Neural cell (in vitro differentiated cells): ENCODE data around the gene PSRC1. TPM values are rescaled to one million over a fixed set of nuclear protein-coding genes. Genes with fewer than 3 reads are reported as not detected.

ENCODE experiments used
- H2AFZ ChIP-seq: fragments of 200-600, 300-800 bp; sonication (generic), shearing (Covaris generic); 2 replicates; pipeline ENCODE4 v1.6.0; 2014; ENCODE audit warnings: low read depth, mild to moderate bottlenecking, antibody characterized with exemption, low read length, moderate library complexity
- H3F3A ChIP-seq: fragments of 200-600 bp; shearing (Covaris generic); 2 replicates; pipeline ENCODE4 v1.6.1; 2016; ENCODE audit warnings: mild to moderate bottlenecking, moderate library complexity, mixed read lengths, antibody characterized with exemption, low read length; ENCODE audit not compliant: insufficient read depth, poor library complexity, severe bottlenecking
- H3K27ac ChIP-seq: fragments of 200-600, 300-800 bp; sonication (generic), shearing (Covaris generic); 2 replicates; pipeline ENCODE4 v1.5.1; 2014; ENCODE audit warnings: mild to moderate bottlenecking, low read length, moderate library complexity
- H3K27me3 ChIP-seq: fragments of 300-800, 200-600 bp; sonication (generic), shearing (Covaris generic); 2 replicates; pipeline ENCODE4 v1.6.0; 2014; ENCODE audit warnings: mild to moderate bottlenecking, low read depth, low read length, moderate library complexity; ENCODE audit not compliant: insufficient read depth
- H3K36me3 ChIP-seq: fragments of 300-800, 200-600 bp; sonication (generic), shearing (Covaris generic); 2 replicates; pipeline ENCODE4 v1.5.1; 2014; ENCODE audit warnings: mild to moderate bottlenecking, antibody characterized with exemption, low read length, moderate library complexity; ENCODE audit not compliant: insufficient read depth
- H3K4me2 ChIP-seq: fragments of 300-800, 200-600 bp; sonication (generic), shearing (Covaris generic); 2 replicates; pipeline ENCODE4 v1.6.0; 2014; ENCODE audit warnings: mild to moderate bottlenecking, low read length
- H3K4me3 ChIP-seq: fragments of 300-800, 200-600 bp; sonication (generic), shearing (Covaris generic); 2 replicates; pipeline ENCODE4 v1.5.1; 2014; ENCODE audit warnings: mild to moderate bottlenecking, low read length, moderate library complexity
- H3K79me2 ChIP-seq: fragments of 200-600 bp; shearing (Covaris generic); replicated peaks from 2 replicates; pipeline ENCODE4 v1.6.0; 2014; ENCODE audit warnings: mild to moderate bottlenecking, low read length, moderate library complexity; ENCODE audit not compliant: insufficient read depth
- H3K9ac ChIP-seq: fragments of 300-800, 200-600 bp; sonication (generic), shearing (Covaris generic); 2 replicates; pipeline ENCODE4 v1.6.1; 2016; ENCODE audit warnings: mild to moderate bottlenecking, low read length, mixed read lengths
- H3K9me2 ChIP-seq: fragments of 200-600 bp; shearing (Covaris generic); 2 replicates; pipeline ENCODE4 v1.6.1; 2016; ENCODE audit warnings: mild to moderate bottlenecking, low read length, mixed read lengths; ENCODE audit not compliant: insufficient read depth
- H3K9me3 ChIP-seq: fragments of 200-600, 300-800 bp; sonication (generic), shearing (Covaris generic); 2 replicates; pipeline ENCODE4 v1.6.1; 2016; ENCODE audit warnings: mild to moderate bottlenecking, mixed run types, low read length, moderate library complexity, mixed read lengths
- H4K20me1 ChIP-seq: fragments of 200-600 bp; shearing (Covaris generic); 2 replicates; pipeline ENCODE4 v1.6.1; 2016; ENCODE audit warnings: mild to moderate bottlenecking, mixed run types; ENCODE audit not compliant: insufficient read depth
- CTCF ChIP-seq: fragments of 450-650 bp; IDR thresholded peaks from 2 replicates; pipeline ENCODE4 v1.5.1; 2014; ENCODE audit warnings: antibody characterized with exemption, mild to moderate bottlenecking, moderate library complexity; ENCODE audit not compliant: poor library complexity, severe bottlenecking
- EP300 ChIP-seq: fragments of 450-650 bp; conservative IDR thresholded peaks from 2 replicates; pipeline ENCODE4 v1.6.1; 2014; ENCODE audit warnings: antibody characterized with exemption, mild to moderate bottlenecking, moderate library complexity; ENCODE audit not compliant: poor library complexity, severe bottlenecking
- EZH2 ChIP-seq: fragments of 200-600, 300-800 bp; shearing (Covaris generic), sonication (generic); IDR thresholded peaks from 2 replicates; pipeline ENCODE4 v1.6.1; 2014; ENCODE audit warnings: antibody characterized with exemption, low read length, borderline replicate concordance, mild to moderate bottlenecking; ENCODE audit not compliant: insufficient read depth, poor library complexity, severe bottlenecking
- MXI1 ChIP-seq: fragments of 450-650 bp; conservative IDR thresholded peaks from 2 replicates; pipeline ENCODE4 v1.6.1; 2014; ENCODE audit warnings: antibody characterized with exemption, mild to moderate bottlenecking; ENCODE audit not compliant: poor library complexity, severe bottlenecking
- POLR2AphosphoS5 ChIP-seq: IDR thresholded peaks from 2 replicates; pipeline ENCODE4 v1.6.1; 2012
- RAD21 ChIP-seq: fragments of 450-650 bp; conservative IDR thresholded peaks from 2 replicates; pipeline ENCODE4 v1.6.1; 2014; ENCODE audit warnings: antibody characterized with exemption, mild to moderate bottlenecking, moderate library complexity
- SMC3 ChIP-seq: fragments of 450-650 bp; conservative IDR thresholded peaks from 2 replicates; pipeline ENCODE4 v1.6.1; 2014; ENCODE audit warnings: antibody characterized with exemption, mild to moderate bottlenecking, moderate library complexity; ENCODE audit not compliant: poor library complexity
- TAF1 ChIP-seq: IDR thresholded peaks from 2 replicates; pipeline ENCODE4 v1.6.1; 2012; ENCODE audit warnings: low read depth
- polyA plus RNA-seq: library from polyadenylated mRNA; depleted of rRNA; stranded (reverse); fragments of >200 nt; gene quantifications from 2 replicates; pipeline ENCODE4 v1.2.3, GENCODE V29; 2014
- TF ChIP-seq, protein P1 (sequence below): IDR thresholded peaks from 2 replicates; pipeline ENCODE4 v1.6.1; 2012; ENCODE audit warnings: borderline replicate concordance

PSRC1 gene
- polyA plus RNA-seq, 1 donor from 2014 or later, result 5.4 TPM

- no peaks in the 10 kb centered on the region for H3K27me3 ChIP-seq
- H3K9me2 ChIP-seq, result no peaks in the 10 kb centered on the region
- peaks cover 10% of the 10 kb centered on the region for H3K36me3 ChIP-seq
- no peak overlapping the region for H3K27ac ChIP-seq
- H3F3A ChIP-seq, result no peaks in the 10 kb centered on the region
- no peaks in the 10 kb centered on the region for H4K20me1 ChIP-seq
- H3K4me2 ChIP-seq, result no peak overlapping the region
- no peak for TF ChIP-seq EP300
- TF ChIP-seq RAD21, result no peak
- no peak for TF ChIP-seq EZH2
- no peak for TF ChIP-seq CTCF
- no peak overlapping the region for H3K4me3 ChIP-seq
- no peaks in the 10 kb centered on the region for H3K79me2 ChIP-seq
- H3K9me3 ChIP-seq, result no peaks in the 10 kb centered on the region
- H3K9ac ChIP-seq, result no peak overlapping the region
- no peak overlapping the region for H2AFZ ChIP-seq
Observed at GRCh38 chr1:109316506-109316905, 33.6 kb upstream of the PSRC1 start.

- no peak overlapping the region for H2AFZ ChIP-seq
- TF ChIP-seq RAD21, result no peak
- no peak for TF ChIP-seq MXI1
- TF ChIP-seq EZH2, result no peak
- TF ChIP-seq SMC3, result no peak
- TF ChIP-seq CTCF, result no peak
- TF ChIP-seq POLR2AphosphoS5, result no peak
- TF ChIP-seq, protein P1, sequence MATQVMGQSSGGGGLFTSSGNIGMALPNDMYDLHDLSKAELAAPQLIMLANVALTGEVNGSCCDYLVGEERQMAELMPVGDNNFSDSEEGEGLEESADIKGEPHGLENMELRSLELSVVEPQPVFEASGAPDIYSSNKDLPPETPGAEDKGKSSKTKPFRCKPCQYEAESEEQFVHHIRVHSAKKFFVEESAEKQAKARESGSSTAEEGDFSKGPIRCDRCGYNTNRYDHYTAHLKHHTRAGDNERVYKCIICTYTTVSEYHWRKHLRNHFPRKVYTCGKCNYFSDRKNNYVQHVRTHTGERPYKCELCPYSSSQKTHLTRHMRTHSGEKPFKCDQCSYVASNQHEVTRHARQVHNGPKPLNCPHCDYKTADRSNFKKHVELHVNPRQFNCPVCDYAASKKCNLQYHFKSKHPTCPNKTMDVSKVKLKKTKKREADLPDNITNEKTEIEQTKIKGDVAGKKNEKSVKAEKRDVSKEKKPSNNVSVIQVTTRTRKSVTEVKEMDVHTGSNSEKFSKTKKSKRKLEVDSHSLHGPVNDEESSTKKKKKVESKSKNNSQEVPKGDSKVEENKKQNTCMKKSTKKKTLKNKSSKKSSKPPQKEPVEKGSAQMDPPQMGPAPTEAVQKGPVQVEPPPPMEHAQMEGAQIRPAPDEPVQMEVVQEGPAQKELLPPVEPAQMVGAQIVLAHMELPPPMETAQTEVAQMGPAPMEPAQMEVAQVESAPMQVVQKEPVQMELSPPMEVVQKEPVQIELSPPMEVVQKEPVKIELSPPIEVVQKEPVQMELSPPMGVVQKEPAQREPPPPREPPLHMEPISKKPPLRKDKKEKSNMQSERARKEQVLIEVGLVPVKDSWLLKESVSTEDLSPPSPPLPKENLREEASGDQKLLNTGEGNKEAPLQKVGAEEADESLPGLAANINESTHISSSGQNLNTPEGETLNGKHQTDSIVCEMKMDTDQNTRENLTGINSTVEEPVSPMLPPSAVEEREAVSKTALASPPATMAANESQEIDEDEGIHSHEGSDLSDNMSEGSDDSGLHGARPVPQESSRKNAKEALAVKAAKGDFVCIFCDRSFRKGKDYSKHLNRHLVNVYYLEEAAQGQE, result no peak
- no peak for TF ChIP-seq TAF1
- TF ChIP-seq EP300, result no peak
- no peaks in the 10 kb centered on the region for H3F3A ChIP-seq
- H4K20me1 ChIP-seq, result no peaks in the 10 kb centered on the region
- peaks cover 10% of the 10 kb centered on the region for H3K36me3 ChIP-seq
- H3K4me2 ChIP-seq, result no peak overlapping the region
- no peaks in the 10 kb centered on the region for H3K79me2 ChIP-seq
- H3K9ac ChIP-seq, result no peak overlapping the region
- no peak overlapping the region for H3K4me3 ChIP-seq
- H3K9me2 ChIP-seq, result no peaks in the 10 kb centered on the region
- H3K27ac ChIP-seq, result no peak overlapping the region
- no peaks in the 10 kb centered on the region for H3K27me3 ChIP-seq
- no peaks in the 10 kb centered on the region for H3K9me3 ChIP-seq
Observed at GRCh38 chr1:109315288-109315687, 32.3 kb upstream of the PSRC1 start.
